Small intestine (tissue), 7 donors: ENCODE data around the gene HAP1. TPM values are rescaled to one million over a fixed set of nuclear protein-coding genes. Genes with fewer than 3 reads are reported as not detected.

Experiments
- DNase-seq, 2 donors: peaks; one replicate each; pipeline versions ENCODE4 v3.0.0 to v3.0.0-alpha.2; 2013
- FAIRE-seq: peaks from 2 replicates; lab custom pipeline; 2012; peaks lifted over from hg19 to GRCh38; lab: Jason Lieb, UNC
- H3K27ac ChIP-seq, 3 donors: one replicate each; pipeline ENCODE4 v1.5.1; 2013; ENCODE audit warnings: low read length in 2 of 3, mild to moderate bottlenecking in 2 of 3, control low read depth in 1 of 3, inconsistent platforms in 1 of 3, low read depth in 1 of 3, moderate library complexity in 1 of 3
- H3K27me3 ChIP-seq, 3 donors: one replicate each; pipeline ENCODE4 v1.6.1; 2013; ENCODE audit warnings: low read length in 3 of 3, inconsistent platforms in 1 of 3; ENCODE audit not compliant: control insufficient read depth in 3 of 3, insufficient read depth in 3 of 3
- H3K36me3 ChIP-seq, 3 donors: one replicate each; pipeline ENCODE4 v1.6.1; 2013; ENCODE audit warnings: low read length in 3 of 3, inconsistent platforms in 1 of 3, low read depth in 1 of 3, mild to moderate bottlenecking in 1 of 3, moderate library complexity in 1 of 3; ENCODE audit not compliant: control insufficient read depth in 3 of 3, insufficient read depth in 2 of 3
- H3K4me1 ChIP-seq, 3 donors: one replicate each; pipeline ENCODE4 v1.6.1; 2013; ENCODE audit warnings: low read length in 2 of 3, inconsistent platforms in 1 of 3, low read depth in 1 of 3, mild to moderate bottlenecking in 1 of 3, moderate library complexity in 1 of 3; ENCODE audit not compliant: control insufficient read depth in 3 of 3, insufficient read depth in 2 of 3
- H3K4me3 ChIP-seq, 3 donors: one replicate each; pipeline ENCODE4 v1.5.1; 2013; ENCODE audit warnings: low read length in 3 of 3, control low read depth in 1 of 3, inconsistent platforms in 1 of 3, low read depth in 1 of 3, mild to moderate bottlenecking in 1 of 3, moderate library complexity in 1 of 3
- H3K9me3 ChIP-seq, 2 donors: one replicate each; pipeline ENCODE4 v1.6.1; 2013; ENCODE audit warnings: low read depth in 1 of 2, low read length in 1 of 2; ENCODE audit not compliant: control insufficient read depth in 2 of 2, insufficient read depth in 1 of 2
- WGBS, 3 donors: extraction: QIAGEN DNeasy Blood & Tissue Kit; methylation state at CpG; one replicate each; pipeline ENCODE4 v1.1.7; 2013; 5-methylcytosine and 5-hydroxymethylcytosine counted together
- polyA plus RNA-seq, 4 donors: library from polyadenylated mRNA; stranded (reverse) in 3 of 4; unstranded in 1 of 4; fragments of 200-250 nt in 3 of 4; fragments of 120-200 nt in 1 of 4; gene quantifications; one replicate each; pipeline versions ENCODE4 v1.2.1 to v1.2.3, GENCODE V29; 2013
- donor health status: healthy with polysubstance abuse.
- donor health status: control.
- donor health status: control.
- donor health status: Bipolar disorder and iron deficiency.
- donor health status: healthy.

Gene HAP1
- polyA plus RNA-seq, 4 donors = 0.21 to 0.40 (median 0.25) TPM

DNA sequence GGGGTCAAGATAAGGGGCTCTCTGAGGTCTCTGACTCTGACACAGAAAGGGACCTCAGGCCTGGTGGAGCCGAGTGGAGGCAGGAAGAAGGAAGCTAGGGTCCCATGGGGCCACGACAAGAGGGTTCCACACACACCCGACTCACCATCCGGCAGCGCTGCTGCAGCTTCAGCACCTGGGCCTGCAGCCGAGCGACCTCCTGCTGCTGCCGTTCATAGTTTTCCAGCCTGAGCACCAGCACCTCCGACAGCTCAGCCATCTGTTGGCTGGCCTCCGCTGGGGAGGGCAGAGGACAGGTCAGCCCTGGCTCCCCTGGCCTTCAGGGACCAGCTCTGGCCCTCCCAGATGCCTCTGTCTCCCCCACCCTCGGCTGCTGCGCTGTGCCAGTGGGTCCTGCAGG is 6.4 kb downstream of the HAP1 start:
- H3K9me3 ChIP-seq = no peaks in the 10 kb centered on the region
- H3K4me3 ChIP-seq = no peak overlapping the region
- no peak overlapping the region for H3K27ac ChIP-seq
- 73 to 75% (median 74%) methylated on average over 12 of the region's 12 CpGs for WGBS, 3 donors
- no peaks in the 10 kb centered on the region for H3K36me3 ChIP-seq
- no peaks in the 10 kb centered on the region for H3K4me1 ChIP-seq
- no peak for FAIRE-seq
- peaks cover 0 to 29% (median 9%) of the 10 kb centered on the region in 3 donors for H3K27me3 ChIP-seq
- DNase-seq = no peak

DNA sequence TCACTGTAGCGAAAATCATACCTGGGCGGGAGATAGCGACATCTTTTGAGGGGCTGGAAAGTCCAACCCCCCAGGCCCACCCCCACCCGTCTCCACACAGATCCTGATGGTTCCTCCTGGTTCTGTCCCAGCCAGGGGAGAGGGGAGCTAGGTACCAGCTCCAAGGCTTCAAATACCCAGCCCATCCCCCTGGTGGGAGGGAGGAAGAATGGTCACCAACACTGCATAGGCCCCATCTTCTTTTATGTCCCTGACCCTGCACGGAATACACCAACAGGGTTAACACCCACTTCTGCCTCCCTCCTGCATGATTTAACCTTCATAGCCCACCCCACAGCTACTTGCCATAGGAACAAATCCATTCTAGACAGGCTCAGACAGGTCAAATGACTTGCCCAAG is 9.3 kb downstream of the HAP1 start:
- DNase-seq = no peak
- Histone ChIP-seq H3K36me3 (no peaks in the 10 kb centered on the region), H3K27me3 (peaks cover 0 to 2% (median under 1%) of the 10 kb centered on the region in 3 donors), H3K4me1 (no peaks in the 10 kb centered on the region), H3K27ac (no peak overlapping the region), H3K4me3 (no peak overlapping the region), H3K9me3 (no peaks in the 10 kb centered on the region)
- 91 to 94% (median 92%) methylated on average over 5 of the region's 5 CpGs for whole genome bisulfite sequencing, 3 donors
- FAIRE-seq = no peak

DNA sequence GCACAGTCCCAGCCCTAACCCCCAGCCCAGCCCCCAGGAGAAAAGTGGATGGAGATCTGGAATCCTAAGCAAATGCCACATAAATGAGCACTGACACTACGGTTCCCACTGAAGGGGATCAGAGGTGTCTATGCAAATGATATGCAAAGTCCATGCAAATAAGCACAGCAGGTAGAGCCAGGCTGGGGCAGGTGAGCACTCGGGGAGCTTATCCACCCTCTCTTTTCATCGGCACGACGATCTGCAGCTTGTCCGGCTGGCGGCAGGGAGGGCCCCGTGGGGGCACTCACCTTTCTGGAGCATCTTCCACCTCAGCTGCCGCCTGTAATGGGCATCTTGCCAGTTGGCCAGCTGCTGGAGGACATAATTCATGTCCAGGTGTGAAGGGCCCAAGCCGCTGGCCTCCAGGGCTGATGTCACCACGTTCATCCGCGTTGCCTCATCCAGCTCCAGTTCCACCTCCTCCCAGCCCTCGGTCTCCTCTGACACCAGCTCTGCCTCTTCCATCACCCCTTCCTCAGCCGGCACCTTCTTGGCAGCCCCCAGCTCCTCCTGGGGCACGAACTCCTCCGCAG is 9.9 kb downstream of the HAP1 start:
- Histone ChIP-seq H3K36me3 (no peaks in the 10 kb centered on the region), H3K4me3 (no peak overlapping the region), H3K9me3 (no peaks in the 10 kb centered on the region), H3K4me1 (no peaks in the 10 kb centered on the region), H3K27me3 (no peaks in the 10 kb centered on the region), H3K27ac (no peak overlapping the region)
- FAIRE-seq (no peak), DNase-seq (no peak)
- WGBS, 3 donors = 64 to 72% (median 66%) methylated on average over 15 to 17 of the region's 17 CpGs

DNA sequence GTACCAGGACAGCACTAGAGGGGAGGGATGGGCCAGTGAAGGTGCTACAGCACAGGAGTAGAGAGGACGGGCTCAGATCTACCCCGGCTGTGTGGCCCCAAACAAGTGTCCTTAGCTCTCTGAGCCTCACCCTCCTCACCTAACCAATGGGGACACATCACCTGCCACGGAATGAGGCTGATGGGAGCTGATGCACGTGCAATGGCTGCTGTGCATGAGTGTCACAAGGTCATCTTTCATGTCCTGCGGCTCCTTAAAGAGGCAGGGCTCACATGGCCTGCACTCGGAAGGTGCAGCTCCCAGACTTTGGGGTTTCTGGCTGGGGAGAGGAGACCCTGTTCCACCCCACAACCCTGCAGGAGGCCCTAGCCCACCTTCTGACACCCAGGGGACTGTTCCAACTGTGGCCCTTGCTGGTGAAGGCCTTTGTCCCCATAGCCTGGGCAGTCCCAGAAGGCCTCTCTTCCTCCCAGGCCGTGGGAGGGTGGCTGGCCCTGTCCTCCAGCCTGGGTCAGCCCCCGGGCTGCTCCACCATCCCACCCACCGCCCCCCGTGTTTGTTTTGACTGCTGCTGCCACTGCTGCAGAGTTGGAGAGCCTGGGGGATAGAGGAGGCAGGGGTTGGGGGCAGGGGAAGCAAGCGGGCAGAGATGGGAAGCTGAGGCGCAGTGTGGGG is 10.5 kb downstream of the HAP1 start:
- Histone ChIP-seq H3K4me1 (no peaks in the 10 kb centered on the region), H3K27me3 (peaks cover 0 to 2% (median 0%) of the 10 kb centered on the region in 3 donors), H3K4me3 (no peak overlapping the region), H3K27ac (no peak overlapping the region), H3K9me3 (no peaks in the 10 kb centered on the region), H3K36me3 (no peaks in the 10 kb centered on the region)
- WGBS, 3 donors = 70 to 75% (median 70%) methylated on average over 12 of the region's 12 CpGs
- DNase-seq (no peak), FAIRE-seq (no peak)

DNA sequence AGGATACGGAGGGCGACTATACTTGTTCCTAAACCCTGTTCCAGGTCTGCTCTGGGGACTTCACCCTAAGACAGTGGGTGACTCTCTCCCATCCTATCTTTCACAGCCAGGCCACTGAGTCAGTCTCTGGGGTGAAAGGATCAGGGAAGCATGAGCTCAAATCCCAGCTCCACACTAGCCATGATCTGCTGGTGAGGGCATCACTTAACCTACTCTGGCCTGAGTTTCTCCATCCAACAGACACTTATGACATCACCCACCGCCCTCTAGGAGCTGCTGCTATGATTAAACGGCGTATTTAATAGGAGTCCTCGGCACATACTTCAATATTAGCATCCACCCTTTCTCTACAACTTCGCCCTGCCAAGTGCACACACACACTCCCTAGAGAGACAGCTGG is 12.2 kb downstream of the HAP1 start:
- Histone ChIP-seq H3K27ac (no peak overlapping the region), H3K27me3 (peaks cover 0 to 8% (median 0%) of the 10 kb centered on the region in 3 donors), H3K36me3 (no peaks in the 10 kb centered on the region), H3K4me1 (no peaks in the 10 kb centered on the region), H3K4me3 (no peak overlapping the region), H3K9me3 (no peaks in the 10 kb centered on the region)
- FAIRE-seq (no peak), DNase-seq (no peak)
- WGBS, 3 donors = 86 to 91% (median 89%) methylated on average over 7 of the region's 7 CpGs

DNA sequence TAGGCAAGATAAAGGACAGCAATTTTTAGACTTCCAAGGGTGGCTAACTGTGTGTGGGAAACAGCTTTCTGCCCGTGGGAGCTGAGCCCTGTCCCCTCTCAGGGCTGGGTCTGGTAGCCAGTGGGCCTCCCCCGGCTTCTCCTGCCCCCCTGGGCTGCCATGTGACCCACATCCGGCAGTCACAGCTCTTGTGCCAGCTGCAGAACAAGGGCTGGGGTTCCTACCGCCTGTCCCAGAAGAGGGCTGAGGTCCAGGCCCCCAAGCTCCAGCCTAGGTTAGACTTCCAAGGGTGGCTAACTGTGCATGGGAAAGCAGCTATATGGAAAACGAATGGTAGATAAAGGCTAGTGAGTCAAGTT is 16.2 kb downstream of the HAP1 start:
- DNase-seq (no peak), FAIRE-seq (no peak)
- peaks cover 0 to 14% (median 0%) of the 10 kb centered on the region in 3 donors for H3K27me3 ChIP-seq
- 42 to 61% (median 57%) methylated on average over 5 of the region's 5 CpGs for WGBS, 3 donors
- H3K9me3 ChIP-seq = no peaks in the 10 kb centered on the region
- no peaks in the 10 kb centered on the region for H3K36me3 ChIP-seq
- H3K27ac ChIP-seq = no peak overlapping the region
- no peak overlapping the region for H3K4me3 ChIP-seq
- no peaks in the 10 kb centered on the region for H3K4me1 ChIP-seq

DNA sequence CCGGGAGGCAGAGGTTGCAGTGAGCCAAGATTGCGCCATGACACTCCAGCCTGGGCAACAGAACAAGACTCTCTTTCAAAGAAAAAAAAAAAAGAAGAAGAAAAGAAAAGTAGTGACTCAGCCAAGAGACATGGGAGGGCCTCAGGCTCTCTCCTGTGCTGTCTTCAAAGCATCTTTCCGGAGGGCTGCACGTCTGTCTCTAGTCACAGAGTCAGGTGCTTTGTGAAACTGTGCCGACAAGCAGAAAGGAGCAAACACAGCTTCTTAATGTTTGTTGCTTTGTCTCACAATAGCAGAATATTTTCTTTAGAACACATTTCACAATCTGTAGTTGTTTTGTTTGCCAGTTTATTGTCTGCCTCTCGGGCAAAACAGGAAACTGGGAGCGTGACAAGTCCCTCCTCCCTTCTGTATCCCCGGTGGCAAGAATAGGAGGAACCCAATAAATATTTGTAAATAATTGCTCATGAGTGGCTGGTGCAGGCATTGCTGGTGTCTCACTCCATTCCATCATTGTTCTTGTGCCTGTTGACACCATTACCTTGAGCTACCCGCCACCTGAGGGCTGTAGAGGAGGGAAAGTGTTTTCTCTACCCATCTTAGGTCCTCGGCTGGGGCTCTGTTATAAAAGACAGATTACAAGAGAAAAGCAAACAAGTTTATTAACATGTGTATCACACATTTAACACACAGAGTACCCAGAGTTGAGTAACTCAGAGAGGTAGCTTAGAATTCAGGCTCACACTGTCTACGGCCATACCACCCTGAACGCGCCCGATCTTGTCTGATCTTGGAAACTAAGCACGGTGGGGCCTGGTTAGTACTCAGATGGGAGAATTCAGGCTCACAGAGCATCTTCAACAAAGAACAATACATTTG is 16.8 kb downstream of the HAP1 start:
- peaks cover 0 to 16% (median 0%) of the 10 kb centered on the region in 3 donors for H3K27me3 ChIP-seq
- no peak overlapping the region for H3K27ac ChIP-seq
- no peak overlapping the region for H3K4me3 ChIP-seq
- H3K9me3 ChIP-seq = no peaks in the 10 kb centered on the region
- no peak for DNase-seq
- no peaks in the 10 kb centered on the region for H3K4me1 ChIP-seq
- no peak for FAIRE-seq
- no peaks in the 10 kb centered on the region for H3K36me3 ChIP-seq
- WGBS, 3 donors = 42 to 54% (median 50%) methylated on average over 15 of the region's 15 CpGs

DNA sequence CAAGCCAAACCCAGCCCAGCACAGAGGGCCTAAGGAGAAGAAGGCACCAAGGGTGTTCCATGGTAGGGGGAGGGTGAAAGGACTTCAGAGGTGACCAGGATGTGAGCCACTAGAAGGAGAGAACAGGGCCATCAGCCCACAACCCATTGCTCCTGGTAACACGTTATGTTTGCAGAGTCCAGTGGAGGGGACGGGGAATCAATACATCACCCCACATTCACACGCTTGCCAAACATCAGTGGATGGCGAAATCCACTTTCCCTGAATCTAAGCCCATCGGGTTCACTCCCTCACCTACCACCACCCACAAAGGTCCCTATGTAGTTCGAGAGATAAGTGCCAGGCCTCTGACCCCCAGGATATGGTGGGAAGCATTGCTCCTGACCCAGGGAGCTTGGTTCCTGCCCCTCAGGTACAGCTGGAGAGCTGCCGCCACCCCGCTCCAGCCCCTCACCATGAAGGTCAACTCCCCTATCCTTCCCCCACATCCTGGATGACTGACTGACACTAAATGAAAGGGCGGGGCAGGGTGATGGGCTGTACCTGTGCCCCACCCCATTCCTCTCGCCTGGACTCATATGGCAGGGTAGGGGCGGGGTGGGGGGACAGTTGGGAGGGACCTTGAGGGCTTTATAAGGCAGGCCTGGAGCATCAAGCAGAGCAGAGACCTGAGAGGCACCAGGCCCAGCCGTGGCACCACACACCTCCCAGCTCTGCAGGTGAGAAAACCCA is 22.6 kb downstream of the HAP1 start, which contains the start of gene GAST:
Gene GAST, plus strand, starts transcription at position 663 of the 732 bp plus-strand sequence. CDS start 3,106 bp downstream, outside the sequence.
- no peak for FAIRE-seq
- no peak for DNase-seq
- H3K27me3 ChIP-seq = peaks cover 0 to 12% (median 4%) of the 10 kb centered on the region in 3 donors
- no peak within 1 kb of the TSS for H3K4me3 ChIP-seq
- no peak within 1 kb of the TSS for H3K27ac ChIP-seq
- H3K4me1 ChIP-seq = no peaks in the 10 kb centered on the region
- H3K9me3 ChIP-seq = no peaks in the 10 kb centered on the region
- WGBS, 3 donors = 68 to 84% (median 77%) methylated on average over 11 to 12 of the region's 12 CpGs
- H3K36me3 ChIP-seq = no peaks in the 10 kb centered on the region
